Stimulated activated effector memory CD8-positive, alpha-beta T cell treated with anti-CD3 and anti-CD28 coated beads, Interleukin-12 subunit alpha, Interleukin-12 subunit beta, amount 100 ng/mL, for 72 hours (primary cell): ENCODE measurements around the gene FIGLA.
A peak's percentile ranks its signal among the peaks of the same experiment; 100 is the strongest.

Experiments
- ATAC-seq: fragments of 150-1000 bp; cut with Tn5 transposase; 2 replicates; pipeline ENCODE4 v1.10.0; 2021
- DNase-seq, 2 donors: peaks; one replicate each; pipeline ENCODE4 v3.0.0; 2021 to 2022; ENCODE audit warnings: low spot score in 2 of 2
- H3K27ac Mint-ChIP-seq: one replicate; pipeline ENCODE4 v1.8.0; 2022; ENCODE audit warnings: mild to moderate bottlenecking, mixed read lengths
- H3K36me3 Mint-ChIP-seq: one replicate; pipeline ENCODE4 v1.8.0; 2022; ENCODE audit warnings: mild to moderate bottlenecking, mixed read lengths
- H3K4me1 Mint-ChIP-seq: one replicate; pipeline ENCODE4 v1.8.0; 2022; ENCODE audit warnings: mixed read lengths
- H3K4me3 Mint-ChIP-seq: one replicate; pipeline ENCODE4 v1.8.0; 2022; ENCODE audit warnings: mild to moderate bottlenecking, mixed read lengths
- H3K9me3 Mint-ChIP-seq: one replicate; pipeline ENCODE4 v1.8.0; 2022; ENCODE audit warnings: mixed read lengths

Gene FIGLA

GRCh38 chr2:70795164-70795995 is 4.9 kb upstream of the FIGLA start:
- DNase-seq (no peak), ATAC-seq (no peak)
- H3K27ac Mint-ChIP-seq = no peak overlapping the region
- H3K4me3 Mint-ChIP-seq = no peak overlapping the region
- H3K9me3 Mint-ChIP-seq = peaks cover 5% of the 10 kb centered on the region
- no peaks in the 10 kb centered on the region for H3K36me3 Mint-ChIP-seq
- no peaks in the 10 kb centered on the region for H3K4me1 Mint-ChIP-seq

GRCh38 chr2:70793450-70793849 is 3.0 kb upstream of the FIGLA start:
- Mint-ChIP-seq H3K9me3 (no peaks in the 10 kb centered on the region), H3K27ac (no peak overlapping the region), H3K4me3 (no peak overlapping the region), H3K36me3 (no peaks in the 10 kb centered on the region), H3K4me1 (peaks cover 8% of the 10 kb centered on the region)
- ATAC-seq (no peak), DNase-seq (no peak)

GRCh38 chr2:70789304-70790135 is 923 bp downstream of the FIGLA start:
- H3K4me3 Mint-ChIP-seq = peak overlapping the region; percentile 60
- H3K9me3 Mint-ChIP-seq = no peaks in the 10 kb centered on the region
- H3K36me3 Mint-ChIP-seq = no peaks in the 10 kb centered on the region
- H3K4me1 Mint-ChIP-seq = peaks cover 8% of the 10 kb centered on the region
- no peak overlapping the region for H3K27ac Mint-ChIP-seq
- ATAC-seq = peak; percentile 81
- DNase-seq = peak; percentile 42 to 85

GRCh38 chr2:70785137-70785911 is 5.1 kb downstream of the FIGLA start:
- H3K4me1 Mint-ChIP-seq = peaks cover 8% of the 10 kb centered on the region
- H3K4me3 Mint-ChIP-seq = no peak overlapping the region
- no peaks in the 10 kb centered on the region for H3K36me3 Mint-ChIP-seq
- H3K9me3 Mint-ChIP-seq = no peaks in the 10 kb centered on the region
- DNase-seq (no peak), ATAC-seq (peak; percentile 68)
- H3K27ac Mint-ChIP-seq = no peak overlapping the region

GRCh38 chr2:70784320-70784719 is 6.1 kb downstream of the FIGLA start:
- H3K27ac Mint-ChIP-seq = no peak overlapping the region
- no peaks in the 10 kb centered on the region for H3K36me3 Mint-ChIP-seq
- ATAC-seq (no peak), DNase-seq (no peak)
- peaks cover 2% of the 10 kb centered on the region for H3K4me1 Mint-ChIP-seq
- no peaks in the 10 kb centered on the region for H3K9me3 Mint-ChIP-seq
- no peak overlapping the region for H3K4me3 Mint-ChIP-seq

GRCh38 chr2:70779911-70780545 is 10.4 kb downstream of the FIGLA start:
- no peak overlapping the region for H3K27ac Mint-ChIP-seq

DNA sequence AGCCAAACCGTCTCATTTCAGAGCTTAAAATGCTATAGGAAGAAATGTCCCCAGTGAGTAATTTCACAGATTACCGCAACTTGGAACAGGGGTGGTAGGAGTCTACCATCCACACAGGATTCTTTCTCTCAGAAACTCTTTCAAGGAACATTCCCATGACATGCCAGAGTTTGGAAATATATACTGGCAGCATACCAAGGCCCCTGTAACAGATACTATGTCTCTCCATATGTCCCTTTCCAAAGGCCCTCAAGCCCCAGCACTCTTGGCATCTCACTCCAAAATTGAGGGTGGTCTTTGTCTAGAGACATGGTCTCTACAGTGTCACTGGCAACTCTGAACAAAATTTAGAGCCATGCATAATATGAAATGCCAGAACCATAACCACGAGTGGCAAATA is 11.0 kb downstream of the FIGLA start:
- Mint-ChIP-seq H3K27ac (no peak overlapping the region), H3K9me3 (no peaks in the 10 kb centered on the region), H3K4me3 (no peak overlapping the region), H3K36me3 (no peaks in the 10 kb centered on the region), H3K4me1 (no peaks in the 10 kb centered on the region)
- DNase-seq (no peak), ATAC-seq (no peak)

More at GRCh38 chr2:70779911-70780545, 10.4 kb downstream of the FIGLA start:
- ATAC-seq (no peak), DNase-seq (no peak)
- Mint-ChIP-seq H3K36me3 (no peaks in the 10 kb centered on the region), H3K4me1 (no peaks in the 10 kb centered on the region), H3K9me3 (no peaks in the 10 kb centered on the region), H3K4me3 (no peak overlapping the region)

DNA sequence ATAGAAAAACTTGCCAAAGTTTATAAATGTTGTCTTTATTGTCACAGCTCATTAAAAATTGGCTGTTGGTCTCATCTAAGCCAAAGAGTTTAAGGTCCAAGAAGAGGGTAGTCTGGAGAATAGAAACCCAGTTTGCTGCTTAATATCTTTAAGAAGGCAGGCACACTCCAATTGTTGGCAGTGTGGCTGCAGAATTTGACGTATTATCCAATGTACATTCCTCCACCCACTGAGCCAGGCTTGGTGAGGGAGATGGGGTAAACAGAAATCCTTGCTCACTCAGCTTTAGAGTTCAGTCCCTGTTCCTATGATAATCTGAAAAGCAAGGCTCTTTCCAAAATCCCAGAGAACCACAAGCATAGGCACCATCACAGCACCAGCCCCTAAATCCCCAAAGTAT is 11.8 kb downstream of the FIGLA start:
- no peaks in the 10 kb centered on the region for H3K36me3 Mint-ChIP-seq
- peaks cover 2% of the 10 kb centered on the region for H3K9me3 Mint-ChIP-seq
- no peak overlapping the region for H3K4me3 Mint-ChIP-seq
- H3K27ac Mint-ChIP-seq = no peak overlapping the region
- ATAC-seq = no peak
- no peaks in the 10 kb centered on the region for H3K4me1 Mint-ChIP-seq
- no peak for DNase-seq

- H3K4me3 Mint-ChIP-seq = no peak overlapping the region
- no peak for DNase-seq
- H3K9me3 Mint-ChIP-seq = peaks cover 3% of the 10 kb centered on the region
- no peak overlapping the region for H3K27ac Mint-ChIP-seq
- no peak for ATAC-seq
- no peaks in the 10 kb centered on the region for H3K36me3 Mint-ChIP-seq
- no peaks in the 10 kb centered on the region for H3K4me1 Mint-ChIP-seq
Measured at GRCh38 chr2:70777450-70777849, 13.0 kb downstream of the FIGLA start.

GRCh38 chr2:70776266-70776665 is 14.2 kb downstream of the FIGLA start:
- ATAC-seq (no peak), DNase-seq (no peak)
- no peak overlapping the region for H3K4me3 Mint-ChIP-seq
- H3K36me3 Mint-ChIP-seq = no peaks in the 10 kb centered on the region
- H3K27ac Mint-ChIP-seq = no peak overlapping the region
- H3K9me3 Mint-ChIP-seq = peaks cover 3% of the 10 kb centered on the region
- no peaks in the 10 kb centered on the region for H3K4me1 Mint-ChIP-seq

- Mint-ChIP-seq H3K36me3 (no peaks in the 10 kb centered on the region), H3K4me3 (no peak overlapping the region), H3K9me3 (peaks cover 3% of the 10 kb centered on the region), H3K27ac (no peak overlapping the region), H3K4me1 (no peaks in the 10 kb centered on the region)
- ATAC-seq (no peak), DNase-seq (no peak)
Measured at GRCh38 chr2:70775141-70775540, 15.3 kb downstream of the FIGLA start.

DNA sequence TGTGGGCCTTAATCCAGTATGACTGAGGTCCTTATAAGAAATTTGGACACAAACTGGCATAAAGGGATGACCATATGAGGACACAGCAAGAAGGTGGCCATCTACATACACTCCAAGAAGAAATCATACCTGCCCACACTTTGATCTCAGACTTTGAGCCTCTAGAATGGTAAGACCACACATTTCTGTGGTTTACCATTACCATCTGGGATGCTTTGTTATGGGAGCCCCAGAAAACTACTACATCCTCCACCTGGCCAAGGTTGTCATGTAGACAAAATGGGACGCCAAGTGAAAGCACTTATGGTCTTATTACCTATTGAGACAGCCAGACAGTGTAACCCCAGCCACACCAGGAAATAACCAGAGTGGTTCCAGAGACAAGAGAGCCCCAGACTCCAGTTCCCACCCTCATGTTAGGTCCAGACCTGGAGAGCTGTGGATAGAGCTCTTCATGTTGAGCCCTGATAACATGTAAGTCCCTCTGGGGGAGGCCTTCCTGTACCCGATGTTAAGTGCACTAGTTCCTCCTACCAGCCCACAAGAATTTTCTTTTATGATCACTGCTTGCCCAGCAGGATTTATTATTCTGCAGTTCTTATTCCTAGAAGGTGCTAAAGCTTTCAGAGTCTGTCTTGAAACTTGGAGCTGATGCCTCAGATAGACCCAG is 17.8 kb downstream of the FIGLA start:
- H3K36me3 Mint-ChIP-seq = no peaks in the 10 kb centered on the region
- no peak overlapping the region for H3K27ac Mint-ChIP-seq
- peaks cover 3% of the 10 kb centered on the region for H3K9me3 Mint-ChIP-seq
- DNase-seq (no peak), ATAC-seq (no peak)
- no peak overlapping the region for H3K4me3 Mint-ChIP-seq
- peaks cover 17% of the 10 kb centered on the region for H3K4me1 Mint-ChIP-seq

GRCh38 chr2:70771446-70771845 is 19.0 kb downstream of the FIGLA start:
- H3K27ac Mint-ChIP-seq = no peak overlapping the region
- ATAC-seq = peak; percentile 43
- no peak for DNase-seq
- H3K36me3 Mint-ChIP-seq = no peaks in the 10 kb centered on the region
- no peak overlapping the region for H3K4me3 Mint-ChIP-seq
- H3K9me3 Mint-ChIP-seq = peaks cover 3% of the 10 kb centered on the region
- peaks cover 23% of the 10 kb centered on the region for H3K4me1 Mint-ChIP-seq

- Mint-ChIP-seq H3K9me3 (peaks cover 3% of the 10 kb centered on the region), H3K4me3 (peak overlapping the region; percentile 76), H3K36me3 (no peaks in the 10 kb centered on the region), H3K27ac (no peak overlapping the region), H3K4me1 (peaks cover 25% of the 10 kb centered on the region)
- ATAC-seq = no peak
- DNase-seq = no peak
Measured at GRCh38 chr2:70769450-70769849, 21.0 kb downstream of the FIGLA start.
